ENCODE measurements around the gene ARHGAP8. TPM values are rescaled to one million over a fixed set of nuclear protein-coding genes. Genes with fewer than 3 reads are reported as not detected.

The ARHGAP8 gene
- total RNA-seq, 1 donor from 2014 or later: 0.96 TPM

- no peak for DNase-seq (ENCODE audit: low read depth, low spot score)
- no peak for TF ChIP-seq CTCF (conservative IDR thresholded peaks at IDR 0.05)
- Mint-ChIP-seq H3K27me3 (ENCODE audit: low read depth) (no peaks in the 10 kb centered on the region), H3K4me1 (peaks cover 27% of the 10 kb centered on the region), H3K9me3 (no peaks in the 10 kb centered on the region), H3K4me3 (no peak overlapping the region), H3K36me3 (ENCODE audit: low read depth) (peaks cover 3% of the 10 kb centered on the region), H3K27ac (ENCODE audit: unreplicated experiment) (no peak overlapping the region)
Measured at GRCh38 chr22:44727148-44727547, 25.2 kb upstream of the ARHGAP8 start.

GRCh38 chr22:44727709-44728108, 24.7 kb upstream of the ARHGAP8 start:
- Mint-ChIP-seq H3K27ac (ENCODE audit: unreplicated experiment) (no peak overlapping the region), H3K4me1 (peaks cover 24% of the 10 kb centered on the region), H3K4me3 (no peak overlapping the region), H3K27me3 (ENCODE audit: low read depth) (no peaks in the 10 kb centered on the region), H3K9me3 (no peaks in the 10 kb centered on the region), H3K36me3 (ENCODE audit: low read depth) (peaks cover 3% of the 10 kb centered on the region)
- no peak for TF ChIP-seq CTCF (conservative IDR thresholded peaks at IDR 0.05)
- DNase-seq (ENCODE audit: low read depth, low spot score): no peak

GRCh38 chr22:44728761-44729324, 23.5 kb upstream of the ARHGAP8 start:
- no peak for DNase-seq (ENCODE audit: low read depth, low spot score)
- no peak for TF ChIP-seq CTCF (conservative IDR thresholded peaks at IDR 0.05)
- Mint-ChIP-seq H3K36me3 (ENCODE audit: low read depth) (peaks cover 3% of the 10 kb centered on the region), H3K4me3 (no peak overlapping the region), H3K27ac (ENCODE audit: unreplicated experiment) (peak overlapping the region; percentile 62), H3K27me3 (ENCODE audit: low read depth) (no peaks in the 10 kb centered on the region), H3K9me3 (no peaks in the 10 kb centered on the region), H3K4me1 (peaks cover 23% of the 10 kb centered on the region)

GRCh38 chr22:44729391-44730021, 22.9 kb upstream of the ARHGAP8 start:
- no peaks in the 10 kb centered on the region for H3K27me3 Mint-ChIP-seq (ENCODE audit: low read depth)
- H3K27ac Mint-ChIP-seq (ENCODE audit: unreplicated experiment): peak overlapping the region; percentile 62
- peak; percentile 63 for DNase-seq (ENCODE audit: low read depth, low spot score)
- no peaks in the 10 kb centered on the region for H3K9me3 Mint-ChIP-seq
- H3K4me3 Mint-ChIP-seq: no peak overlapping the region
- no peak for TF ChIP-seq CTCF (conservative IDR thresholded peaks at IDR 0.05)
- H3K4me1 Mint-ChIP-seq: peaks cover 23% of the 10 kb centered on the region
- H3K36me3 Mint-ChIP-seq (ENCODE audit: low read depth): peaks cover 3% of the 10 kb centered on the region

- H3K27me3 Mint-ChIP-seq (ENCODE audit: low read depth): no peaks in the 10 kb centered on the region
- H3K36me3 Mint-ChIP-seq (ENCODE audit: low read depth): peaks cover 3% of the 10 kb centered on the region
- no peak for TF ChIP-seq CTCF (conservative IDR thresholded peaks at IDR 0.05)
- peaks cover 23% of the 10 kb centered on the region for H3K4me1 Mint-ChIP-seq
- DNase-seq (ENCODE audit: low read depth, low spot score): peak; percentile 32
- peak overlapping the region; percentile 12 for H3K4me3 Mint-ChIP-seq
- H3K27ac Mint-ChIP-seq (ENCODE audit: unreplicated experiment): no peak overlapping the region
- H3K9me3 Mint-ChIP-seq: no peaks in the 10 kb centered on the region
Measured at GRCh38 chr22:44730022-44730393, 22.4 kb upstream of the ARHGAP8 start.

Data from neural crest cell (in vitro differentiated cells).